ENCODE data around the gene MS4A4A. TPM values are rescaled to one million over a fixed set of nuclear protein-coding genes. Genes with fewer than 3 reads are reported as not detected.

MS4A4A gene
- not detected in 2 replicates for total RNA-seq

GRCh38 chr11:60280412-60280811, at the start of gene MS4A4A:
Gene MS4A4A (plus strand): TSS chr11:60280666. CDS start chr11:60280676, 10 bp downstream.

GRCh38 chr11:60242740-60243239, 37.7 kb upstream of the MS4A4A start, which contains the start of gene MS4A4E:
Gene MS4A4E (minus strand): TSS chr11:60243137. CDS start chr11:60230055, 13,082 bp downstream.

GRCh38 chr11:60326955-60327354, 46.5 kb downstream of the MS4A4A start, which contains the start of gene MS4A6E:
Gene MS4A6E (plus strand): TSS chr11:60327255. CDS start chr11:60334896, 7,641 bp downstream.

Other genes starting within 250 kb of the MS4A4A start
- not detected in 2 replicates for gene OOSP2, start 240.3 kb upstream of the MS4A4A start, total RNA-seq
- not detected in 2 replicates for gene MS4A3, start 224.0 kb upstream of the MS4A4A start, total RNA-seq
- not detected in 2 replicates for gene MS4A2, start 192.0 kb upstream of the MS4A4A start, total RNA-seq
- gene MS4A6A, start 97.6 kb upstream of the MS4A4A start, total RNA-seq = 0.65 and 0.88 TPM in 2 replicates
- not detected in 2 replicates for gene MS4A4E, start 37.5 kb upstream of the MS4A4A start, total RNA-seq
- not detected in 2 replicates for gene MS4A6E, start 46.6 kb downstream of the MS4A4A start, total RNA-seq
- not detected in 2 replicates for gene MS4A7, start 97.9 kb downstream of the MS4A4A start, total RNA-seq
- not detected in 2 replicates for gene MS4A14, start 115.8 kb downstream of the MS4A4A start, total RNA-seq
- not detected in 2 replicates for gene MS4A5, start 148.9 kb downstream of the MS4A4A start, total RNA-seq
- gene MS4A1, start 175.2 kb downstream of the MS4A4A start, total RNA-seq = not detected in 2 replicates
- not detected in 2 replicates for gene MS4A12, start 212.1 kb downstream of the MS4A4A start, total RNA-seq
- not detected in 2 replicates for gene MS4A13, start 234.7 kb downstream of the MS4A4A start, total RNA-seq

Measured in bladder microvascular endothelial cell (primary cell).